H1 (cell line): ENCODE data around the gene SNTG2. TPM values are rescaled to one million over a fixed set of nuclear protein-coding genes. Genes with fewer than 3 reads are reported as not detected.

Source experiments
- BCL11A ChIP-seq, 2 experiments: IDR thresholded peaks; one replicate each; pipeline ENCODE4 v1.6.1; 2011; ENCODE audit warnings: low read depth in 2 of 2, low read length in 2 of 2, mild to moderate bottlenecking in 2 of 2
- BRCA1 ChIP-seq: IDR thresholded peaks from 2 replicates; pipeline ENCODE4 v1.6.1; 2012; ENCODE audit warnings: low read depth, low read length, improper control_type of control experiment
- ZNF274 ChIP-seq: IDR thresholded peaks from 2 replicates; pipeline ENCODE4 v1.7.0; 2012; ENCODE audit warnings: low read length, borderline replicate concordance; ENCODE audit errors: extremely low read depth
- polyA plus RNA-seq, 7 experiments: library from polyadenylated mRNA; depleted of rRNA in 3 of 7; stranded (reverse) in 5 of 7; unstranded in 2 of 7; fragments of >200 nt in 5 of 7; fragments of 200-250 nt in 2 of 7; gene quantifications; 1 replicate in 5 of 7; 2 replicates in 1 of 7; 4 replicates in 1 of 7; pipeline versions ENCODE4 v1.2.1 to v1.2.3, GENCODE V29; 2011 to 2013; ENCODE audit warnings: missing spikeins in 2 of 7, mixed read lengths in 2 of 7
- total RNA-seq: library from RNA; stranded (reverse); fragmentation: NEBNext Ultra II Directional; extraction: Animal tissue kit (Norgen Biotek cat#: 25700); gene quantifications from 2 replicates; pipeline ENCODE4 v1.2.1, GENCODE V29; 2021

Gene SNTG2
- total and polyA plus RNA-seq, 2 of the 8 experiments (the other 6 are each of a cell fraction or from before 2014, with no cell fraction given), result 6.6 to 18.1 TPM

DNA sequence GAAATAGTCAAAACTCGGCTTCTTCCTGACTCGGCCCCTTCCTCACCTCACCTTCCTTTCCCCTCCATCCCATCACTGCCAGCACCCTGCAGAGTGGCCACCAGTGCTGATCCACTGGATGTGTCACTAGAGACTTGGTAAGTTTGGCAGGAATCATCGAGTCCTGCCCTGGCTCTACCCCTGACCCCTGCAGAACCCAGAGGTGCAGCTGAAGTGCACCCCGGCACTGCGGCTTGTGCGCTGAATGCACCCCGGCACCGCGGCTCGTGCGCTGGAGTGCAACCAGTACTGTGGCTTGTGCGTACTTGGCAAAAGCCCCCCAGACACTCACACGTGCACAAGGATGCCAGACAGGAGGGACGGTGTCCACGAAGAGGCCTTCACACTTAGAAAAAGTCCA lies 206.5 kb downstream of the SNTG2 start (continued):
- TF ChIP-seq ZNF274 (no peak), BCL11A (IDR thresholded peaks at IDR 0.05; ENCODE audit: low read depth in 2 of 2, low read length in 2 of 2) (no peak), BRCA1 (no peak)
